Measurements from ENCODE around the gene PHACTR1. TPM values are rescaled to one million over a fixed set of nuclear protein-coding genes. Genes with fewer than 3 reads are reported as not detected.
A peak's percentile ranks its signal among the peaks of the same experiment; 100 is the strongest.

PHACTR1 gene
- total RNA-seq, 1 donor from 2014 or later = 8.4 TPM

DNA sequence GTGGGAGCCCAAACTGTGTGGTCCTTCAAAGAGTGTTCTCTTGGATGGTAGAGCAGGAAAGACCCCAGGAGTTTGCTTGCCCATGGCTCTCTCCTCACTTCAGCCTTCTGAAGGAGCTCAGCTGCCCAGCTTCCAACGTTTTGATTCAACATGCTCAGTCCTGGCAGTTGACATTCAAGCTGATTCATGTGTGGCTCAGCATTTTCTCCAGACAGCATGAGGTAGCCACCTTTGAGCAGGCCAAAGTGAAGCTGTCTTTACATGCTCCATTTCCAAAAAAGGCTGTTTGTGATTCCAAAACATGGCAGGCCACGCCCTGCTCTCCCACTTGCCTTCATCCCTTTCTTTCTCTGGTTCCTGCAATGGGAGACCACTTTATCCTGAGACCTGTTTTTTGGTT is 331.5 kb downstream of the PHACTR1 start:
- peak overlapping the region; percentile 9 to 34 for H3K27ac ChIP-seq
- H3K9me3 ChIP-seq = no peaks in the 10 kb centered on the region
- no peak for DNase-seq (ENCODE audit: low spot score in 2 of 2)
- TF ChIP-seq, protein P1, sequence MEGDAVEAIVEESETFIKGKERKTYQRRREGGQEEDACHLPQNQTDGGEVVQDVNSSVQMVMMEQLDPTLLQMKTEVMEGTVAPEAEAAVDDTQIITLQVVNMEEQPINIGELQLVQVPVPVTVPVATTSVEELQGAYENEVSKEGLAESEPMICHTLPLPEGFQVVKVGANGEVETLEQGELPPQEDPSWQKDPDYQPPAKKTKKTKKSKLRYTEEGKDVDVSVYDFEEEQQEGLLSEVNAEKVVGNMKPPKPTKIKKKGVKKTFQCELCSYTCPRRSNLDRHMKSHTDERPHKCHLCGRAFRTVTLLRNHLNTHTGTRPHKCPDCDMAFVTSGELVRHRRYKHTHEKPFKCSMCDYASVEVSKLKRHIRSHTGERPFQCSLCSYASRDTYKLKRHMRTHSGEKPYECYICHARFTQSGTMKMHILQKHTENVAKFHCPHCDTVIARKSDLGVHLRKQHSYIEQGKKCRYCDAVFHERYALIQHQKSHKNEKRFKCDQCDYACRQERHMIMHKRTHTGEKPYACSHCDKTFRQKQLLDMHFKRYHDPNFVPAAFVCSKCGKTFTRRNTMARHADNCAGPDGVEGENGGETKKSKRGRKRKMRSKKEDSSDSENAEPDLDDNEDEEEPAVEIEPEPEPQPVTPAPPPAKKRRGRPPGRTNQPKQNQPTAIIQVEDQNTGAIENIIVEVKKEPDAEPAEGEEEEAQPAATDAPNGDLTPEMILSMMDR (IDR thresholded peaks at IDR 0.05) = no peak
- no peaks in the 10 kb centered on the region for H3K36me3 ChIP-seq
- intact Hi-C loops (cut with DNase I) = no loop called here
- H3K27me3 ChIP-seq = no peaks in the 10 kb centered on the region
- no peak overlapping the region for H3K4me3 ChIP-seq
- H3K4me1 ChIP-seq = no peaks in the 10 kb centered on the region

DNA sequence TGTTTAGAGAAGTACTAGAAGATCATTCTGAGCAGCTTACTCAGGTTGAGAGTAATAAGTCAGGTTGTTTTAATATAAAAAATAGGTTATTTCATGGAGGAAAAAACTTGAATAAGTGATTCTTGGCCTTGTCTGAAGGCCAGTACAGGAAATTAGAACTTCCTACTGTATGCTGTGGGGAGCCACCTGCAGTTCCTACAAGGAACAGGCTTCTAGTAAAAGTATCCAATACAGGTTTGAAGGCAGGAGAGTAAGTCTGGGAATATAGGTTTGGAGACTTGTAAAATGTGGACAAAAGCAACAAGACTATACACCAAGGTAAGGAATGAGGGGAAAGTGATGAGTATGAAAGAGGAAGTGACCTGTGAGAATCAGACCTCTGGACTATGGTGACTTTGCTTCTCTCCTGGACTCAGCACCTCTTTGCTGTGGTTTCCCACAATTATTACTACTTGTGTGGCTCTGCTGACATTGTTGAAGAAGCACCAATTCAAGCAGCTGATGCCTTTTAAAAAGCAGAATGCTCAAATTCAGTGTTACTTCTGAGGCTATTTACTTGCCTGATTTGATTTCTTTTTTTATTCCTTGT is 333.2 kb downstream of the PHACTR1 start:
- TF ChIP-seq, protein P1 (IDR thresholded peaks at IDR 0.05) = peak in 1 of 3 experiments; percentile 14
- intact Hi-C loops (cut with DNase I) = no loop called here

DNA sequence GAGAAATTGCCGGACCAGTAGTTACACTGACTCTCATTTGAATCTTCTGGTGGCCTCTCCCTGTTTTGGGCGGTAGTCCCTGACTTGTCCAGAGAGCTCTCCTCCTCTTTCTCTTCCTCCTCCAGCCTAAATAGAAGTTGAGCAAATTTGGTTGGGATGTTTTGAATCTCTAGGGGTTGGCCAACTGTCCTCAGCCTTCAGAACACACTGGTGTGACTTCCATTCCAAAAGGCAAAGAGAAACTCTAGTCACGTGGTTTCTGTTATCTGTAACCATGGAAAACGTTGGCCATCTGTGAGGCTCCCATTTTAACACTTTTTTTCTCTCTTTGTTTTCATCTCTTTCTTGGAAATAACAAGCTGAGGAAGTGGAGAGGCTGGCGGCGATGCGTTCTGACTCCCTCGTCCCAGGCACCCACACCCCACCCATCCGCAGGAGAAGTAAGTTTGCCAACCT is 336.5 kb downstream of the PHACTR1 start:
- no peak for DNase-seq (ENCODE audit: low spot score in 2 of 2)
- no peaks in the 10 kb centered on the region for H3K4me1 ChIP-seq
- H3K27me3 ChIP-seq = no peaks in the 10 kb centered on the region
- intact Hi-C loops (cut with DNase I) = no loop called here
- no peak overlapping the region for H3K4me3 ChIP-seq
- no peak overlapping the region for H3K27ac ChIP-seq
- TF ChIP-seq, protein P1 (IDR thresholded peaks at IDR 0.05) = no peak
- H3K9me3 ChIP-seq = no peaks in the 10 kb centered on the region
- peaks cover 0 to 4% of the 10 kb centered on the region in 2 donors for H3K36me3 ChIP-seq

More for the DNA sequence above, 333.2 kb downstream of the PHACTR1 start:
- Histone ChIP-seq H3K27ac (no peak overlapping the region), H3K27me3 (no peaks in the 10 kb centered on the region), H3K9me3 (no peaks in the 10 kb centered on the region), H3K4me1 (no peaks in the 10 kb centered on the region), H3K36me3 (no peaks in the 10 kb centered on the region), H3K4me3 (no peak overlapping the region)
- DNase-seq (ENCODE audit: low spot score in 2 of 2) = no peak

DNA sequence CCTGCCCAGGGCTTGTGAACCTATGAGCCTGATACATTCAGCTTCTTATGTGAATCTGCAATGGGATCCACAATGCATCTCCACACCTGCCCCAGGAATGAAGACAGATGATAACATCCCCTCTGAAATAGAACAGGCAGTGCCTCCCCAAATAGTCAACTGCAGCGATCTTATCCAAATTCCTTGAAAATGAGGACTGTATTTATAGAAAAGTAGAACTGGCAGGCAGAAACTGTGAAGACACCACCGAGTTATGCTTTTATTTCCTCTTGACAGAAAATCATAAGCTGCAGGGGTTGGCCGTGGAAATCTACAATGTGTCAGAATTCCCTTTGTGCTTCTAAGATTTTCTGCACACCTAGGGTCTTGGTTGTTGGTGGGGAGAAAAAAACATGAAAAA is 341.5 kb downstream of the PHACTR1 start:
- intact Hi-C loops (cut with DNase I) = no loop called here
- TF ChIP-seq, protein P1 (IDR thresholded peaks at IDR 0.05) = no peak
- Histone ChIP-seq H3K27me3 (no peaks in the 10 kb centered on the region), H3K27ac (no peak overlapping the region), H3K4me1 (peaks cover 0 to 6% of the 10 kb centered on the region in 2 donors), H3K9me3 (no peaks in the 10 kb centered on the region), H3K4me3 (no peak overlapping the region), H3K36me3 (peaks cover 0 to 4% of the 10 kb centered on the region in 2 donors)
- no peak for DNase-seq (ENCODE audit: low spot score in 2 of 2)

DNA sequence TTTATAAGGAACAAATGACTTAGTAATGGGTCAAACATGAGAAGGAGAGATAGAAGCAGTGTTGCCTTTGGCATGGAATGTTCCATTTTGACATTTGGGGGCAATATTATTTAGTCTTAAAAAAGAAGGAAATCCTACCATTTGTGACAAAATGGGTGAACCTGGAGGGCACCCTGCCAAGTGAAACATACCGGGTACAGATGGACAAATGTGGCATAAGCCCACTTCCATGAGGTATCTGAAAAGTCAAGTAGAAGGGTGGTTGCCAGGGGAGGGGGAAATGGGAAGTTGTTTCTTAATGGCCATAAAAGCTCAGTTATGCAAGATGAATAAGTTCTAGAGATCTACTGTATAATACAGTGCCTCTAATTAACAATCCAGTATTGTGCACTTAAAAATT is 342.5 kb downstream of the PHACTR1 start:
- TF ChIP-seq, protein P1 (IDR thresholded peaks at IDR 0.05) = no peak
- H3K9me3 ChIP-seq = no peaks in the 10 kb centered on the region
- no peak for DNase-seq (ENCODE audit: low spot score in 2 of 2)
- intact Hi-C loops (cut with DNase I) = no loop called here
- no peaks in the 10 kb centered on the region for H3K27me3 ChIP-seq
- H3K36me3 ChIP-seq = peaks cover 0 to 4% of the 10 kb centered on the region in 2 donors
- no peak overlapping the region for H3K4me3 ChIP-seq
- peaks cover 0 to 6% of the 10 kb centered on the region in 2 donors for H3K4me1 ChIP-seq
- no peak overlapping the region for H3K27ac ChIP-seq

All from ascending aorta (tissue), 2 donors.